Limb (tissue), 2 donors: ENCODE data around the gene CLSTN3.
"Not testable (repeated sequence)": the region's sequence is repeated elsewhere in the genome, so short reads cannot be mapped to it uniquely, and the experiment has no call there.

Experiments used
- DNase-seq, 2 donors: peaks; one replicate each; pipeline ENCODE4 v3.0.0-alpha.2; 2016; ENCODE audit errors: extremely low spot score in 2 of 2

The CLSTN3 gene

DNA sequence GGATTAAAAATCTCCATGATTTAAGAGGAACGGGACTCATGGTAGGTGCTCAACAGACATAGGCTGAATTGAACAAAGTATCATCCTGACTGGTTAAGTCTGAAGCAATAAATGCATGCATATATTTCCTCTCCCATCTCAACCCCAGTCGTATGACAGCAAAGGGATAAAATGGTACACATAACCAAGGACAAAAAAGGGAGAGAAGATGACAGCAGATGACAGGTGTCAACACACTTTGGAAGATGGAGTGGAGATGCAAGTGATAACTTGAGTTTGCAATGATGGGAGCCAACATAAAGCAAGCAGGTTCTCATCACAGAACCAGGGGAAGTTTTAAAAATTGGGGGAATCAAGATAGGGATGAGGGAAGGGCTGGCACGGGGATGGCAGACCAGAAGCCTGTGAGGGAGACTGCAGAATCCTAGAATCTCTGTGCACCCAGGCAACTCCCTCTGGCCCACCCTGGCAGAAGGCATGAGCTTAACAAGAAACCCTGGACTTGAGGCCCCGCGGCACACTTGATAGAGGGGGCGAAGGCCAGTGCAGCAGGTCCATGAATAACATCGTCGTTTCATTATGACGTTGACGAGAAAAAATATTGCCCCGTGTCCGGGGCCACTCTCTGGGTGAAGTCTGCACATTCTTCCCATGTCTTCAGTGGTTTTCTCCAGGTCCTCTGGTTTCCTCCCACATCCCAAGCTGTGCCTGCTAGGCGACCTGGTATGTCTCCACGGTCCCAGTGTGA is 26.2 kb upstream of the CLSTN3 start:
- DNase-seq: no peak

GRCh38 chr12:7106082-7106481 is 24.1 kb upstream of the CLSTN3 start:
- no peak for DNase-seq

DNA sequence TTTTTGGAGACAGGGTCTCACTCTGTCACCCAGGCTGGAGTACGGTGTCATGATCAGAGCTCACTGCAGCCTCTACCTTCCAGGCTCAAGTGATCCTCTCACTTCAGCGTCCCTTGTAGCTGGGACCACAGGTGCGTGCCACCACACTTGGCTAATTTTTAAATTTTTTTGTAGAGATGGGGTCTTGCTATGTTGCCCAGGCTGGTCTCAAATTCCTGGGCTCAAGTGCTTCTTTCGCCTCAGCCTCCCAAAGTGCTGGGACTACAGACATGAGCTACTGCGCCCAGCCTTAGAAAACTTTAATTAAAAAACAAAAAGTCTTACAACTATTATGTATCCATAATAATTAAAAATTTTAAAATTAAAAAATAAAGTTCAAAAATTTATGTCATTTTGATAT is 23.0 kb upstream of the CLSTN3 start:
- not testable (repeated sequence) for DNase-seq

GRCh38 chr12:7107636-7108002 is 22.6 kb upstream of the CLSTN3 start:
- DNase-seq: no peak

GRCh38 chr12:7108003-7108795 is 22.0 kb upstream of the CLSTN3 start:
- peak; percentile 65 to 80 for DNase-seq

GRCh38 chr12:7108796-7109571 is 21.2 kb upstream of the CLSTN3 start, which contains the start of gene C1RL:
Gene C1RL, minus strand, starts transcription at chr12:7109214. Its CDS starts 34 bp downstream, at chr12:7109180.
- peak; percentile 80 to 92 for DNase-seq

GRCh38 chr12:7109572-7109920 is 20.6 kb upstream of the CLSTN3 start:
- DNase-seq: no peak

GRCh38 chr12:7110661-7111060 is 19.5 kb upstream of the CLSTN3 start:
- no peak for DNase-seq

GRCh38 chr12:7112041-7112440 is 18.1 kb upstream of the CLSTN3 start:
- DNase-seq: peak in 1 of 2 donors; percentile 15

- peak in 1 of 2 donors; percentile 34 for DNase-seq
Measured at GRCh38 chr12:7113389-7113871, 16.7 kb upstream of the CLSTN3 start.

- DNase-seq: no peak
Measured at GRCh38 chr12:7114008-7114407, 16.2 kb upstream of the CLSTN3 start.

DNA sequence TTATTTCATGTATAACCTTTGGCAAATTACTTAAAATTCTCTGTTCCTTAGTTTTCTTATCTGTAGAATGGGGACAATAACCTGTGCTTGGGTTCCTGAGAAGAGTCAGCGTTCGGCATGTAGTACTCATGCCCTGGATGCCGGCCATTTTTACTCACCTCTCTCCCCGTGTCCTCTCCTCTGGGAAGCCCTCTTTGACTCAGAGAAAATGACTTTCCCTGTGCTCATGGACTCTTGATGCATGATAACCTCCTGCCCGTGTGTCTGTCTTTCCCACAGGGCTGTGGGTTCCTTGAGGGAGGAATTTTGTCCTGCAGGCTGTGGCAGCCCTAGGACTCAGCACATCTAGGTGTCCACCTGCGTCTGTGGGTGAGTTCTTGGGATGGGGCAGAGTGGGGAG is 15.3 kb upstream of the CLSTN3 start:
- DNase-seq: no peak

GRCh38 chr12:7116196-7116595 is 14.0 kb upstream of the CLSTN3 start:
- DNase-seq: no peak

- no peak for DNase-seq
Measured at GRCh38 chr12:7116916-7117315, 13.3 kb upstream of the CLSTN3 start.

DNA sequence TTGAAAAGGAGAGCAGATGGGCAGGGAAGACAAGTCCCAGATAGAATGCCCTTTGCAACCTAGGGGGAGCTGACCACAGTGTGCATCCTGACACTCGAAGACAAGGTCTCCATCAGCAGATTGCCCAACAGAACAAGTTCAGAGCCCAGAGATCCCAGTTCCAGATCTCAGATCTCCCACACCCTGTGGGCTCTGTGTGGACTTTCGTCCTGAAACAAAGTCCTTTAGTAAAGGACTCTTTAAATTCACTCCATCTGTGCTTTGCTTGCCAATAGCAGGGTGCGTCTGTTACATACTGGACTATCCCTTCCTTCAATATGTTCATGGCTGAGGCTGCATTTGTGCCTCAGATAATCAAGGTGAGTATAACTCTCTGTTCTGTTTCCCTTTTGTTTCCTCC is 12.5 kb upstream of the CLSTN3 start:
- no peak for DNase-seq

GRCh38 chr12:7118881-7119280 is 11.3 kb upstream of the CLSTN3 start:
- no peak for DNase-seq

GRCh38 chr12:7120166-7120565 is 10.0 kb upstream of the CLSTN3 start:
- DNase-seq: no peak

GRCh38 chr12:7121324-7121723 is 8.8 kb upstream of the CLSTN3 start:
- DNase-seq: no peak

- no peak for DNase-seq
Measured at GRCh38 chr12:7122811-7123769, 7.1 kb upstream of the CLSTN3 start.

DNA sequence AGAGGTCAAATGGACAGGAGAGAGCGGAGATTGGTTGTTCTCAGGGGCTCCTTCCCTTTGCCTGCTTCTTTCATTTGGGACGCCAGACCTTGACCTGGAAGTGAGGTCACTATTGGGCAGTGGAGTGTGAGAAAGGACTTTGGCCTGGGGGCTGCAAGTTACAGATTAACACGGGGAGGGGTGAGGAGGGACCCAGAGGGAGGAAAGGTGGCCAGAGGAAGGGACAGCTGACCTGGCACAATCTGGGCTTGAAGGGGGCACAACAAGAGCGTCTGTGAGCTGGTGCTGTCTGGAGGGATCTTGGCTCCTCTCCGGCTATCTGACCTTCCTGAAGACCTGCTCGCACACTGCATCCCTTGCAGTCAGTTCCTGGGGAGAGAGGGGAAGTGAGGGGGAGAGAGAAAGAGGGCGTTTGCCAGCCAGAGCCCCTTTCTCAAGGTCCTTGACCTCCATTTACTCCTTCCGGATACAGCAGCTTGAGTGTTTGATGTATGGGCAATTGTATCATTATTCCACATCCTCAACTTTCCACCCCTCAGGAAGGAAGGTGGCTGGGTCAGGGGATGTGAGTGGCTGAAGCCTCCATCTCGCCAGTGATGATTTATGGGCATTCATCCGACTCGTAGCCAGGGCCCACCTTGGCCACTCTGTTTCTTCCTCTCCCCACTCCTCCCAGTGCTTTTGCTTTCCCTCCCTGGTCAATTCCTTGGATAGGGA is 6.2 kb upstream of the CLSTN3 start:
- no peak for DNase-seq
